GM12878 (cell line): ENCODE measurements around the gene PRKN. TPM values are rescaled to one million over a fixed set of nuclear protein-coding genes. Genes with fewer than 3 reads are reported as not detected.

Source experiments
- ATAC-seq: fragments of 200-7000 bp; cut with Tn5 transposase; 3 replicates; pipeline ENCODE4 v1.9.1; 2020; ENCODE audit warnings: mild to moderate bottlenecking, moderate library complexity
- BruUV-seq: library from RNA; stranded (reverse); fragments of 400-500 nt; replicated peaks from 2 replicates; lab custom pipeline; 2021; lab: Mats Ljungman, UMichigan
- CTCF ChIA-PET: fragments of 300-600 bp; sonication (Branson Sonifier 250); formaldehyde crosslinking; extraction: SDS; loops from one replicate; lab custom pipeline; 2021; ENCODE audit warnings: inconsistent platforms; lab: Yijun Ruan, JAX
- POLR2A ChIA-PET: fragments of 350-600 bp; formaldehyde crosslinking; extraction: SDS; loops from one replicate; lab custom pipeline; 2021; ENCODE audit warnings: inconsistent platforms; lab: Charles Lee
- RAD21 ChIA-PET: fragments of 300-600 bp; sonication (Branson Sonifier 250); formaldehyde crosslinking; loops from one replicate; lab custom pipeline; 2023; ENCODE audit warnings: antibody characterized with exemption; ENCODE audit not compliant: unreplicated experiment; lab: Charles Lee
- SMC1A ChIA-PET: fragments of 300-600 bp; sonication (Branson Sonifier 250); formaldehyde crosslinking; loops from one replicate; lab custom pipeline; 2023; ENCODE audit not compliant: unreplicated experiment, uncharacterized antibody; lab: Charles Lee
- DNase-seq: peaks from one replicate; pipeline ENCODE4 v3.0.0-alpha.2; 2011; ENCODE audit warnings: low read depth, low spot score
- FAIRE-seq: peaks from 3 replicates; lab custom pipeline; 2011; peaks lifted over from hg19 to GRCh38; lab: Jason Lieb, UNC
- H2AFZ ChIP-seq: 2 replicates; pipeline ENCODE4 v1.6.0; 2011; ENCODE audit warnings: low read depth, low read length, control low read depth; ENCODE audit not compliant: control insufficient read depth
- H3K27ac ChIP-seq: 2 replicates; pipeline ENCODE4 v1.5.1; 2011; ENCODE audit warnings: control low read depth; ENCODE audit not compliant: control insufficient read depth, insufficient read depth
- H3K27me3 ChIP-seq, 2 experiments: replicated peaks in 1 of 2; 2 replicates each; pipeline versions ENCODE4 v1.6.0 to v1.6.1; 2011; ENCODE audit warnings: low read length in 1 of 2; ENCODE audit not compliant: control insufficient read depth in 2 of 2, insufficient read depth in 2 of 2
- H3K36me3 ChIP-seq, 2 experiments: 2 replicates each; pipeline ENCODE4 v1.5.1; 2011; ENCODE audit warnings: low read length in 1 of 2; ENCODE audit not compliant: control insufficient read depth in 2 of 2, insufficient read depth in 2 of 2
- H3K4me1 ChIP-seq: 2 replicates; pipeline ENCODE4 v1.6.1; 2011; ENCODE audit warnings: mild to moderate bottlenecking, low read length, moderate library complexity, mixed read lengths; ENCODE audit not compliant: control insufficient read depth, insufficient read depth
- H3K4me2 ChIP-seq: 2 replicates; pipeline ENCODE4 v1.6.0; 2011; ENCODE audit warnings: control low read depth; ENCODE audit not compliant: control insufficient read depth, insufficient read depth
- H3K4me3 ChIP-seq: fragments of 200-600 bp; sonication (generic); 2 replicates; pipeline ENCODE4 v1.5.1; 2016
- H3K79me2 ChIP-seq: 2 replicates; pipeline ENCODE4 v1.6.0; 2011; ENCODE audit warnings: low read length; ENCODE audit not compliant: control insufficient read depth, insufficient read depth
- H3K9ac ChIP-seq: 2 replicates; pipeline ENCODE4 v1.8.0; 2011; ENCODE audit warnings: low read length, control low read depth, mixed read lengths; ENCODE audit not compliant: control insufficient read depth, insufficient read depth
- H3K9me3 ChIP-seq: replicated peaks from 3 replicates; pipeline ENCODE4 v1.5.1; 2011; ENCODE audit warnings: mild to moderate bottlenecking, low read length; ENCODE audit not compliant: control insufficient read depth, insufficient read depth
- H4K20me1 ChIP-seq: 2 replicates; pipeline ENCODE4 v1.6.0; 2011; ENCODE audit not compliant: control insufficient read depth, insufficient read depth
- BRCA1 ChIP-seq: IDR thresholded peaks from 2 replicates; pipeline ENCODE4 v1.6.1; 2011; ENCODE audit warnings: low read depth, low read length, improper control_type of control experiment
- CHD4 ChIP-seq: fragments of 200-600 bp; sonication (generic); IDR thresholded peaks from 2 replicates; pipeline ENCODE4 v1.6.1; 2016; ENCODE audit warnings: mild to moderate bottlenecking
- CUX1 ChIP-seq: IDR thresholded peaks from 2 replicates; pipeline ENCODE4 v1.6.1; 2012; ENCODE audit warnings: improper control_type of control experiment, low read depth, low read length; ENCODE audit not compliant: insufficient replicate concordance
- GABPA ChIP-seq: IDR thresholded peaks from 2 replicates; pipeline ENCODE4 v1.6.1; 2014; ENCODE audit warnings: antibody characterized with exemption, low read depth, mild to moderate bottlenecking, inconsistent platforms
- NFYB ChIP-seq: IDR thresholded peaks from 2 replicates; pipeline ENCODE4 v1.6.1; 2011; ENCODE audit warnings: low read depth, mild to moderate bottlenecking, low read length, improper control_type of control experiment, moderate library complexity; ENCODE audit not compliant: insufficient read depth
- RAD21 ChIP-seq: IDR thresholded peaks from 2 replicates; pipeline ENCODE4 v1.6.1; 2011; ENCODE audit warnings: mild to moderate bottlenecking, low read depth, low read length, moderate library complexity; ENCODE audit not compliant: insufficient read depth
- RBBP5 ChIP-seq: fragments of 200-600 bp; sonication (generic); conservative IDR thresholded peaks from 2 replicates; pipeline ENCODE4 v1.6.1; 2016
- SREBF2 ChIP-seq: IDR thresholded peaks from 2 replicates; pipeline ENCODE4 v1.6.1; 2012; ENCODE audit warnings: mild to moderate bottlenecking, low read length
- WGBS: methylation state at CpG from one replicate; pipeline ENCODE4 v1.1.6; 2016; ENCODE audit warnings: low lambda C conversion rate; ENCODE audit not compliant: insufficient replicate concordance, insufficient coverage; ENCODE audit errors: missing lambda C conversion rate; 5-methylcytosine and 5-hydroxymethylcytosine counted together
- in situ Hi-C: fragments of 300-500 bp; cut with MboI; formaldehyde crosslinking; loops from 9 replicates; pipeline ENCODE4 v1.14.3; 2018; ENCODE audit warnings: mixed read lengths
- intact Hi-C: fragments of 100-400 bp; cut with micrococcal nuclease; formaldehyde crosslinking; loops from one replicate; pipeline ENCODE4 v1.14.2; 2022; ENCODE audit not compliant: unreplicated experiment
- polyA plus RNA-seq, 11 experiments: library from polyadenylated mRNA; depleted of rRNA in 4 of 11; unstranded in 6 of 11; stranded (reverse) in 5 of 11; fragments of >200 nt; fragmentation: Nextera tagmentation in 4 of 11; fragmentation: Illumina TruSeq in 1 of 11; extraction: Ambion mirVana in 4 of 11; extraction: Trizol in 1 of 11; gene quantifications; 1 replicate in 1 of 11; 2 replicates in 10 of 11; pipeline versions ENCODE4 v1.2.1 to v1.2.3, GENCODE V29; 2011 to 2016; ENCODE audit warnings: inconsistent platforms in 2 of 11, missing spikeins in 2 of 11, low read depth in 1 of 11
- total RNA-seq, 4 experiments: library from RNA; depleted of rRNA in 3 of 4; stranded (reverse); fragments of >200 nt in 3 of 4; fragmentation: Illumina TruSeq in 1 of 4; extraction: Trizol in 1 of 4; gene quantifications; 2 replicates each; pipeline versions ENCODE4 v1.2.1 to v1.2.3, GENCODE V29; 2013 to 2021
- TF ChIP-seq, protein P1 (sequence below): fragments of 450-650 bp; IDR thresholded peaks from 2 replicates; pipeline ENCODE4 v1.6.1; 2017; ENCODE audit warnings: mild to moderate bottlenecking, low read depth, inconsistent platforms; ENCODE audit not compliant: poor library complexity, severe bottlenecking
- TF ChIP-seq, protein P2 (sequence below): fragments of 450-650 bp; IDR thresholded peaks from 2 replicates; pipeline ENCODE4 v1.6.1; 2014; ENCODE audit warnings: mild to moderate bottlenecking

PRKN gene
- total and polyA plus RNA-seq, 10 of the 15 experiments (the other 5 are each of a cell fraction or from before 2014, with no cell fraction given) = 0.06 to 0.09 TPM; not detected in 8

GRCh38 chr6:162698440-162698839 is 29.1 kb downstream of the PRKN start (continued):
- TF ChIP-seq CUX1 (no peak), GABPA (no peak)
- TF ChIP-seq, protein P1, sequence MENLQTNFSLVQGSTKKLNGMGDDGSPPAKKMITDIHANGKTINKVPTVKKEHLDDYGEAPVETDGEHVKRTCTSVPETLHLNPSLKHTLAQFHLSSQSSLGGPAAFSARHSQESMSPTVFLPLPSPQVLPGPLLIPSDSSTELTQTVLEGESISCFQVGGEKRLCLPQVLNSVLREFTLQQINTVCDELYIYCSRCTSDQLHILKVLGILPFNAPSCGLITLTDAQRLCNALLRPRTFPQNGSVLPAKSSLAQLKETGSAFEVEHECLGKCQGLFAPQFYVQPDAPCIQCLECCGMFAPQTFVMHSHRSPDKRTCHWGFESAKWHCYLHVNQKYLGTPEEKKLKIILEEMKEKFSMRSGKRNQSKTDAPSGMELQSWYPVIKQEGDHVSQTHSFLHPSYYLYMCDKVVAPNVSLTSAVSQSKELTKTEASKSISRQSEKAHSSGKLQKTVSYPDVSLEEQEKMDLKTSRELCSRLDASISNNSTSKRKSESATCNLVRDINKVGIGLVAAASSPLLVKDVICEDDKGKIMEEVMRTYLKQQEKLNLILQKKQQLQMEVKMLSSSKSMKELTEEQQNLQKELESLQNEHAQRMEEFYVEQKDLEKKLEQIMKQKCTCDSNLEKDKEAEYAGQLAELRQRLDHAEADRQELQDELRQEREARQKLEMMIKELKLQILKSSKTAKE = no peak

DNA sequence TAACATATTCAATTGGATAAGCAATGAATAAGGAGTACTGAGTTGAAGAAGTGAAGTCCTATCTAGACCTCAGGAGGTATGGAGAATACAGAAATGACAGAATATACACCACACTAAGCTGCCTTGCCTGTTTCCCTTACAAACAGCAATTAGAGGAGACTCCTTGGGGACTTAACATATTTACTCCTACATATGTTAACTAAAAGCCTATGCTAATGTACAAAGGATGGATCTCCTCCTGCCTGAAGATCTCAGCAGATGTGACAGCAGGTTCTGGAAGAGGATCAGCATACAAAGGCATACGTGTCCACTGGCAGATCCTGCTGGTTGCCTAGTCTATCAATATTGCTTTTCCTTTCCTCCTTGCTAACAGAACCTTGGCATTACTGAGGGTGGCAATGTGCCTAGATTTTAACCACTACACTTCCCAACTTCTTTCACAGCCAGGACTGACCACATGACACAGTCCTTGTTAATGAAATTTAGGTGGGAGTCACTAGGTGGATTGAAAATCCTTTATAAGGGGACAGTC is 29.6 kb downstream of the PRKN start:
- RAD21 ChIA-PET = no interaction called here
- no peak for FAIRE-seq
- intact Hi-C loops (no loop called here), in situ Hi-C loops (no loop called here)
- Histone ChIP-seq H2AFZ (no peak overlapping the region), H3K27me3 (no peaks in the 10 kb centered on the region), H3K79me2 (no peaks in the 10 kb centered on the region), H3K4me2 (no peak overlapping the region), H4K20me1 (no peaks in the 10 kb centered on the region), H3K9me3 (no peaks in the 10 kb centered on the region), H3K4me1 (no peaks in the 10 kb centered on the region), H3K36me3 (no peaks in the 10 kb centered on the region), H3K4me3 (no peak overlapping the region), H3K9ac (no peak overlapping the region), H3K27ac (no peak overlapping the region)
- no peak for DNase-seq
- ATAC-seq = no peak
- POLR2A ChIA-PET = no interaction called here
- SMC1A ChIA-PET = no interaction called here
- BruUV-seq = no TSS peak
- 15% methylated on average over 1 of the region's 1 CpG for WGBS
- CTCF ChIA-PET = no interaction called here
- no peak for TF ChIP-seq RBBP5
- no peak for TF ChIP-seq BRCA1
- TF ChIP-seq, protein P2, sequence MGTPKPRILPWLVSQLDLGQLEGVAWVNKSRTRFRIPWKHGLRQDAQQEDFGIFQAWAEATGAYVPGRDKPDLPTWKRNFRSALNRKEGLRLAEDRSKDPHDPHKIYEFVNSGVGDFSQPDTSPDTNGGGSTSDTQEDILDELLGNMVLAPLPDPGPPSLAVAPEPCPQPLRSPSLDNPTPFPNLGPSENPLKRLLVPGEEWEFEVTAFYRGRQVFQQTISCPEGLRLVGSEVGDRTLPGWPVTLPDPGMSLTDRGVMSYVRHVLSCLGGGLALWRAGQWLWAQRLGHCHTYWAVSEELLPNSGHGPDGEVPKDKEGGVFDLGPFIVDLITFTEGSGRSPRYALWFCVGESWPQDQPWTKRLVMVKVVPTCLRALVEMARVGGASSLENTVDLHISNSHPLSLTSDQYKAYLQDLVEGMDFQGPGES = no peak
- no peak for TF ChIP-seq RAD21
- TF ChIP-seq NFYB = no peak
- no peak for TF ChIP-seq SREBF2
- no peak for TF ChIP-seq CHD4
